Endothelial cell of umbilical vein (primary cell): ENCODE data around the gene HCAR1. TPM values are rescaled to one million over a fixed set of nuclear protein-coding genes. Genes with fewer than 3 reads are reported as not detected.

Source experiments
- BruUV-seq: library from RNA; stranded (reverse); fragments of 400-500 nt; replicated peaks from 2 replicates; lab custom pipeline; 2021; lab: Mats Ljungman, UMichigan
- CTCF ChIA-PET: fragments of 300-600, 350-600 bp; sonication (Branson Sonifier 250); formaldehyde crosslinking; loops from one replicate; lab custom pipeline; 2021; ENCODE audit warnings: antibody characterized with exemption, inconsistent platforms; lab: Charles Lee
- POLR2A ChIA-PET: fragments of 300-600, 350-600 bp; sonication (Branson Sonifier 250); formaldehyde crosslinking; loops from one replicate; lab custom pipeline; 2021; ENCODE audit warnings: antibody characterized with exemption, inconsistent platforms; lab: Charles Lee
- DNase-seq: peaks from one replicate; pipeline ENCODE4 v3.0.0-alpha.2; 2011; ENCODE audit warnings: low read depth, low spot score
- FAIRE-seq: peaks from 2 replicates; lab custom pipeline; 2011; peaks lifted over from hg19 to GRCh38; lab: Jason Lieb, UNC
- H2AFZ ChIP-seq: 2 replicates; pipeline ENCODE4 v1.6.0; 2012; ENCODE audit warnings: low read depth, low read length, control low read depth, inconsistent platforms
- H3K27ac ChIP-seq: 2 replicates; pipeline ENCODE4 v1.5.1; 2011; ENCODE audit warnings: low read depth, mild to moderate bottlenecking, control low read depth, low read length, moderate library complexity; ENCODE audit not compliant: insufficient read depth
- H3K27me3 ChIP-seq, 2 experiments: 2 replicates each; pipeline versions ENCODE4 v1.6.0 to v1.6.1; 2011; ENCODE audit warnings: low read length in 2 of 2, mixed read lengths in 1 of 2; ENCODE audit not compliant: control insufficient read depth in 2 of 2, insufficient read depth in 2 of 2
- H3K36me3 ChIP-seq, 2 experiments: 2 replicates in 1 of 2; 3 replicates in 1 of 2; pipeline ENCODE4 v1.5.1; 2011; ENCODE audit warnings: low read length in 2 of 2, mild to moderate bottlenecking in 1 of 2, moderate library complexity in 1 of 2; ENCODE audit not compliant: control insufficient read depth in 2 of 2, insufficient read depth in 2 of 2; ENCODE audit errors: extremely low read depth in 1 of 2
- H3K4me1 ChIP-seq: 3 replicates; pipeline ENCODE4 v1.5.1; 2011; ENCODE audit warnings: mild to moderate bottlenecking, low read length; ENCODE audit not compliant: control insufficient read depth, insufficient read depth; ENCODE audit errors: extremely low read depth
- H3K4me2 ChIP-seq: 2 replicates; pipeline ENCODE4 v1.6.1; 2011; ENCODE audit warnings: low read length, control low read depth, mixed read lengths; ENCODE audit not compliant: insufficient read depth
- H3K4me3 ChIP-seq, 3 experiments: fragments of 200-600 bp in 1 of 3; sonication (generic), shearing (Covaris generic) in 1 of 3; replicated peaks in 1 of 3; 2 replicates each; pipeline ENCODE4 v1.5.1; 2011 to 2016; ENCODE audit warnings: control low read depth in 3 of 3, low read length in 3 of 3, mild to moderate bottlenecking in 2 of 3, inconsistent platforms in 1 of 3, low read depth in 1 of 3, moderate library complexity in 1 of 3; ENCODE audit not compliant: insufficient read depth in 1 of 3
- H3K79me2 ChIP-seq: 2 replicates; pipeline ENCODE4 v1.6.0; 2012; ENCODE audit warnings: low read length, inconsistent platforms; ENCODE audit not compliant: control insufficient read depth, insufficient read depth
- H3K9ac ChIP-seq: replicated peaks from 2 replicates; pipeline ENCODE3; 2011; ENCODE audit warnings: low read length, control low read depth; ENCODE audit not compliant: insufficient read depth; ENCODE audit errors: extremely low read depth
- H3K9me1 ChIP-seq: replicated peaks from 3 replicates; pipeline ENCODE4 v1.6.0; 2011; ENCODE audit warnings: mild to moderate bottlenecking, low read length; ENCODE audit not compliant: control insufficient read depth, insufficient read depth; ENCODE audit errors: extremely low read depth
- H3K9me3 ChIP-seq: replicated peaks from 2 replicates; pipeline ENCODE4 v1.5.1; 2012; ENCODE audit warnings: low read length, inconsistent platforms; ENCODE audit not compliant: control insufficient read depth, insufficient read depth
- H4K20me1 ChIP-seq: replicated peaks from 2 replicates; pipeline ENCODE3; 2011; ENCODE audit warnings: mild to moderate bottlenecking, low read length; ENCODE audit not compliant: control insufficient read depth, insufficient read depth; ENCODE audit errors: extremely low read depth
- CTCF ChIP-seq, 2 donors: IDR thresholded peaks; 1 replicate in 1 of 2; 2 replicates in 1 of 2; pipeline ENCODE4 v1.5.1; 2011; ENCODE audit warnings: low read length in 2 of 2, mild to moderate bottlenecking in 2 of 2, moderate library complexity in 2 of 2, control low read depth in 1 of 2, inconsistent platforms in 1 of 2, low read depth in 1 of 2; ENCODE audit not compliant: insufficient read depth in 1 of 2; ENCODE audit errors: extremely low read depth in 1 of 2
- EZH2 ChIP-seq: IDR thresholded peaks from 2 replicates; pipeline ENCODE4 v1.6.1; 2012; ENCODE audit warnings: borderline replicate concordance, low read depth, mild to moderate bottlenecking, moderate library complexity, low read length, inconsistent platforms; ENCODE audit not compliant: severe bottlenecking
- FOS ChIP-seq: IDR thresholded peaks from 2 replicates; pipeline ENCODE4 v1.6.1; 2011; ENCODE audit warnings: mild to moderate bottlenecking, low read length, moderate library complexity, borderline replicate concordance; ENCODE audit not compliant: insufficient read depth
- GATA2 ChIP-seq: IDR thresholded peaks from 2 replicates; pipeline ENCODE4 v1.7.0; 2011; ENCODE audit warnings: low read depth, mild to moderate bottlenecking, moderate library complexity, mixed read lengths, low read length; ENCODE audit not compliant: insufficient read length, insufficient read depth
- JUN ChIP-seq: IDR thresholded peaks from 2 replicates; pipeline ENCODE4 v1.6.1; 2011; ENCODE audit warnings: borderline replicate concordance, low read depth; ENCODE audit not compliant: insufficient read length, insufficient read depth
- MAX ChIP-seq: IDR thresholded peaks from 2 replicates; pipeline ENCODE4 v1.6.1; 2011; ENCODE audit not compliant: insufficient read depth, insufficient read length
- MYC ChIP-seq: IDR thresholded peaks from one replicate; pipeline ENCODE4 v1.6.1; 2011; ENCODE audit warnings: mild to moderate bottlenecking, low read depth, low read length
- POLR2A ChIP-seq: IDR thresholded peaks from 2 replicates; pipeline ENCODE4 v1.6.1; 2012; ENCODE audit warnings: low read depth, mild to moderate bottlenecking, control low read depth, low read length
- POLR2AphosphoS5 ChIP-seq: IDR thresholded peaks from 2 replicates; pipeline ENCODE4 v1.6.1; 2012; ENCODE audit warnings: low read depth, mild to moderate bottlenecking, control low read depth, low read length, moderate library complexity; ENCODE audit not compliant: insufficient read depth
- dilution Hi-C: fragments of 300-500 bp; cut with MboI; formaldehyde crosslinking; loops from one replicate; pipeline ENCODE4 v1.15.0; 2019; ENCODE audit warnings: low sequenced_read_pairs; ENCODE audit not compliant: extremely low pct_ligation_motif_present
- intact Hi-C: fragments of 100-400 bp; cut with micrococcal nuclease; formaldehyde crosslinking; loops from one replicate; pipeline ENCODE4 v1.10.0; 2022
- polyA plus RNA-seq, 4 experiments: library from polyadenylated mRNA; depleted of rRNA in 3 of 4; stranded (reverse) in 3 of 4; unstranded in 1 of 4; fragments of >200 nt; gene quantifications; 2 replicates each; pipeline versions ENCODE4 v1.2.1 to v1.2.3, GENCODE V29; 2011 to 2012; ENCODE audit warnings: missing spikeins in 1 of 4
- total RNA-seq: library from RNA; stranded (reverse); gene quantifications from 2 replicates; pipeline ENCODE4 v1.2.3, GENCODE V29; 2021

HCAR1 gene
- total and polyA plus RNA-seq, 2 donors (not counting 3 experiments of a cell fraction or from before 2014, with no cell fraction given), result 0.04 TPM; not detected in 1

GRCh38 chr12:122688291-122688690, 42.4 kb downstream of the HCAR1 start:
- Histone ChIP-seq H3K9me1 (no peaks in the 10 kb centered on the region), H3K9me3 (no peaks in the 10 kb centered on the region), H3K4me3 (no peak overlapping the region), H3K4me2 (no peak overlapping the region), H2AFZ (no peak overlapping the region), H3K79me2 (no peaks in the 10 kb centered on the region), H3K36me3 (no peaks in the 10 kb centered on the region), H3K9ac (no peak overlapping the region), H3K27me3 (no peaks in the 10 kb centered on the region), H3K4me1 (no peaks in the 10 kb centered on the region), H4K20me1 (no peaks in the 10 kb centered on the region), H3K27ac (no peak overlapping the region)
- intact Hi-C loops (no loop called here), dilution Hi-C loops (no loop called here)
- ChIA-PET POLR2A (interaction anchor here (0.5 kb wide), 1 partner anchor 87 kb away, joined by 4 read pairs; no protein-coding TSS in a partner anchor), CTCF (no interaction called here)
- TF ChIP-seq POLR2A (no peak), EZH2 (no peak), POLR2AphosphoS5 (no peak), MAX (no peak), GATA2 (no peak), FOS (no peak), MYC (no peak), CTCF (IDR thresholded peaks at IDR 0.05; ENCODE audit: extremely low read depth in 1 of 2, insufficient read depth in 1 of 2, low read depth in 1 of 2, low read length in 2 of 2) (no peak), JUN (no peak)
- no TSS peak for BruUV-seq
- DNase-seq (no peak), FAIRE-seq (no peak)
